ENCODE results near the gene KIAA1671.

The KIAA1671 gene

DNA sequence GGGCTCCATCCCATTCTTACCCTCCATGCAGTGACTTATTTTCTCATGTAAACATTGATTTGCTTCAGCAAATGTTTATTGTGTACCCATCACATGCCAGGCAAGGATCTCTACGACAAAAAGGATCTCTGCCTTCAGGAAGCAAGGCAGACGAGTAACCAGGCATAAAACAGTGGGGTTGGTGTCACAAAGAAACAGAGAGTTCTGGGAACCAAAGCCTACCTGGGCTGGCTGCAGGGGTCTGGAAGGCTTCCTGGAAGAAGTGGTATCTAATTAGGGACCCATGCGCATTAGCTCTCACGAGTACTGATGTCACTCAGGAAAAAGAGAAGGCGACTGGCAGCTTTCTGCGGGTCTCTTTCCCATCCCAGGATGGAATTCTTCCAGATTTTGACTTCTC lies 44.5 kb downstream of the KIAA1671 start:
- TF ChIP-seq, protein P1, sequence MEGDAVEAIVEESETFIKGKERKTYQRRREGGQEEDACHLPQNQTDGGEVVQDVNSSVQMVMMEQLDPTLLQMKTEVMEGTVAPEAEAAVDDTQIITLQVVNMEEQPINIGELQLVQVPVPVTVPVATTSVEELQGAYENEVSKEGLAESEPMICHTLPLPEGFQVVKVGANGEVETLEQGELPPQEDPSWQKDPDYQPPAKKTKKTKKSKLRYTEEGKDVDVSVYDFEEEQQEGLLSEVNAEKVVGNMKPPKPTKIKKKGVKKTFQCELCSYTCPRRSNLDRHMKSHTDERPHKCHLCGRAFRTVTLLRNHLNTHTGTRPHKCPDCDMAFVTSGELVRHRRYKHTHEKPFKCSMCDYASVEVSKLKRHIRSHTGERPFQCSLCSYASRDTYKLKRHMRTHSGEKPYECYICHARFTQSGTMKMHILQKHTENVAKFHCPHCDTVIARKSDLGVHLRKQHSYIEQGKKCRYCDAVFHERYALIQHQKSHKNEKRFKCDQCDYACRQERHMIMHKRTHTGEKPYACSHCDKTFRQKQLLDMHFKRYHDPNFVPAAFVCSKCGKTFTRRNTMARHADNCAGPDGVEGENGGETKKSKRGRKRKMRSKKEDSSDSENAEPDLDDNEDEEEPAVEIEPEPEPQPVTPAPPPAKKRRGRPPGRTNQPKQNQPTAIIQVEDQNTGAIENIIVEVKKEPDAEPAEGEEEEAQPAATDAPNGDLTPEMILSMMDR (IDR thresholded peaks at IDR 0.05; ENCODE audit: insufficient read depth, missing control alignments): no peak
- DNase-seq (ENCODE audit: insufficient read length, low spot score) (no peak), FAIRE-seq (no peak)

DNA sequence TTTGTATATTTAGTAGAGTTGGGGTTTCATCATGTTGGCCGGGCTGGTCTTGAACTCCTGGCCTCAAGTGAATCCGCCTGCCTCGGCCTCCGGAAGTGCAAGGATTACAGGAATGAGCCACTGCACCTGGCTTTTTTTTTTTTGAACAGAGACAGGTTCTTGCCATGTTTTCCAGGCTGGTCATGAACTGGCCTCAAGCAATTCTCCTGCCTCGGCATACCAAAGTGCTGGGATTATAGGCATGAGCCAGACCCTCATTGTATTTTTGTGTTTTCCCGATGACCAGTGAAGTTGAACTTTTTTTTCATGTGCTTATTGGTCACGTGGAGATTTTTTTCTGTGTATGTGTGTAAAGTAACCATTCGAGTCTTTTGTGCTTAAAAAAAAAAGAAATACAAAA lies 48.2 kb downstream of the KIAA1671 start:
- TF ChIP-seq, protein P1 (IDR thresholded peaks at IDR 0.05; ENCODE audit: insufficient read depth, missing control alignments): no peak
- FAIRE-seq: no peak

DNA sequence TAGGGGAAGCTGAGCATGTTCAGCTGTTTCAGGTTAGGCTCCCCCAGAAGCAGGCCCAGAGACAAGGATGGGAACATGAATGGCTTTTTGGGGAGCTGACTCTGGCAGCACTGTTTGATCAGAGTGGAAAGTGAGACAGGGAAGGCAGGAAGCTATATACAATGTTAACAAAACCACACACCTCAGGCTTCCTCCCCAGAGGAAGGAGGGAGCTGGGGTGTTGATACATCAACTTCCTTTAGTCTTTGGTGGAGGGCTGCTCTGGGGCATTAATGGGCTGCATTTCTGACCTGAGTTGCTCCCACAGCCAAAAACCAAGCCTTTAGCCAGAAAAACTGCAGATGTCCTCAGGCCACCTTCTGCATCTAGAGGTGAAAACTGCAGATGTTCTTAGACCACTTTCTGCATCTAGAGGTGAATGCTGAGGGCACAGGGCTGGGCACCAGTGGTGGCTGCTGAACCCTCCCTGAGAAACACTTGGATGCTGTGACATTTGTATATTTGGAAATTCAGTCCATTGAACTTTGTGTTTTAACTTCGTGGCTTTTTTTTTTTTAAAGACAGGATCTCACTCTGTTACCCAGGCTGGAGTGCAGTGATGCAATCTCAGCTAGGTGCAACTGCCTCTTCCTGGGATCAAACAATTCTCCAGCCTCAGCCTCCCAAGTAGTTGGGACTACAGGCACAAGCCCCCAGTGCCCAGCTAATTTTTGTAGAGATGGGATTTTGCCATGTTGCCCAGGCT lies 49.9 kb downstream of the KIAA1671 start:
- TF ChIP-seq, protein P1 (IDR thresholded peaks at IDR 0.05; ENCODE audit: insufficient read depth, missing control alignments): no peak
- FAIRE-seq: no peak
- no peak for DNase-seq (ENCODE audit: insufficient read length, low spot score)

More for the DNA sequence above, 48.2 kb downstream of the KIAA1671 start:
- DNase-seq (ENCODE audit: insufficient read length, low spot score): no peak

DNA sequence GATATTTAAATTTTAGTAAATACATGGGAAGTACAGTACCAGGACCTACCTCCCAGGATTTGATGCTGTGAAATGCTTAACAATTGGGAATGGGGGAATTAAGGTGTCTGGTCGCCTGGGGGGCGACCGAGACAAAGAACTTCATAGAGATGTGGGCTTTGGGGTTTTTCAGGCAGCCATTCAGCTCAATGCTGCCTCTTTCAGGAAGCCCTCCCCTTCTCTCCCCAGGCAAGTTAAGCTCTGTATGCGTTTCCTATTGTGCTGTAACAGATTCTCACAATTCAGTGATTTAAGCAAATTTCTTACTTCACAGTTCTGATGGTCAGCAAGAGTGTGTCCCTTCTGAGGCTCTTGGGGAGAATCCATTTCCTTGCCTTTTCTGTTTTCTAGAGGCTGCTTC lies 53.8 kb downstream of the KIAA1671 start:
- TF ChIP-seq, protein P1 (IDR thresholded peaks at IDR 0.05; ENCODE audit: insufficient read depth, missing control alignments): no peak
- no peak for DNase-seq (ENCODE audit: insufficient read length, low spot score)
- no peak for FAIRE-seq

DNA sequence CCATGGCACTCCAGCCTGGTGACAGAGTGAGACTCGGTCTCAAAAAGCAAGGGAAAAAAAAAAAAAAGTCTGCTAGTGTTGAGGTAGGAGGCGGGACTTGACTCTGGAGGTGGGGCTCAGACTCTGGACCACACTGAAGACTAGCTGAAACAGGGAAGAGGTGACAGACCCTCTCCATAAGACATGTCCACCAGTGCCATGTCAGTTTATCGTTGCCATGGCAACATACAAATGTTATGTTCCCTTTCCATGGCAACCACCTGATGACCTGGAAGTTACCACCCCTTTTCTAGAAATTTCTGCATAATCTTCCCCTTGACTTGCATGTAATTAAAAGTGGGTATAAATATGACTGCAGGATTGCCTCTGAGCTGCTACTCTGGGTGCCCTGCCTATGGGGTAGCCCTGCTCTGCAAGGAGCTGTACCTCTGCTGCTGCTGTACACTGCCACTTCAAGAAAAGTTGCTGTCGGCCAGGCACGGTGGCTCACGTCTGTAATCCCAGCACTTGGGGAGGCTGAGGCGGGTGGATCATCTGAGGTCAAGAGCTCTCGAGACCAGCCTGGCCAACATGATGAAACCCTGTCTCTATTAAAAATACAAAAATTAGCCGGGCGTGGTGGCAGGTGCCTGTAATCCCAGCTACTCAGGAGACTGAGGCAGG lies 55.1 kb downstream of the KIAA1671 start:
- no peak for DNase-seq (ENCODE audit: insufficient read length, low spot score)
- TF ChIP-seq, protein P1 (IDR thresholded peaks at IDR 0.05; ENCODE audit: insufficient read depth, missing control alignments): no peak
- FAIRE-seq: no peak

DNA sequence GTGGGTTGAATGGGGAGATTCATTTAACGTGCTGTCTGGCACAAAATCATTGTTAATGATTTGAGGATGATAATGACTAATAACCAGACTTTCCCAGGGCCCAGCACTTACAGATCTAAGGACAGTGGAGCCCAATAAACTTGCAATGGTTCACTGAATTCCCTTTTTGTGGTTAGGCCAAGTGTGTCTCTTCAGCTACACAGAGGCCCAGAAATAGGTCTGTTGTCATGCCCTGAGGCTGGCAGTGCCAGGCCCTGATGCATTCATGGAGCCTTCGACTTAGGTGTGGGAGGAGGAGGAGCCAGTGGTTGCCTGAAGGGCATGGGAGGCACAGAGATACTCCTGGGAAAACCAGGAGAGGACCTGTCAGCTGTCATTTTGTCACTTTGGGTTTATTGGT lies 56.1 kb downstream of the KIAA1671 start:
- DNase-seq (ENCODE audit: insufficient read length, low spot score): no peak

More for the DNA sequence above, 56.1 kb downstream of the KIAA1671 start:
- FAIRE-seq: no peak
- TF ChIP-seq, protein P1 (IDR thresholded peaks at IDR 0.05; ENCODE audit: insufficient read depth, missing control alignments): no peak
